ENCODE data around the gene TAT.
"Not testable (repeated sequence)": the region's sequence is repeated elsewhere in the genome, so short reads cannot be mapped to it uniquely, and the experiment has no call there.

The TAT gene

DNA sequence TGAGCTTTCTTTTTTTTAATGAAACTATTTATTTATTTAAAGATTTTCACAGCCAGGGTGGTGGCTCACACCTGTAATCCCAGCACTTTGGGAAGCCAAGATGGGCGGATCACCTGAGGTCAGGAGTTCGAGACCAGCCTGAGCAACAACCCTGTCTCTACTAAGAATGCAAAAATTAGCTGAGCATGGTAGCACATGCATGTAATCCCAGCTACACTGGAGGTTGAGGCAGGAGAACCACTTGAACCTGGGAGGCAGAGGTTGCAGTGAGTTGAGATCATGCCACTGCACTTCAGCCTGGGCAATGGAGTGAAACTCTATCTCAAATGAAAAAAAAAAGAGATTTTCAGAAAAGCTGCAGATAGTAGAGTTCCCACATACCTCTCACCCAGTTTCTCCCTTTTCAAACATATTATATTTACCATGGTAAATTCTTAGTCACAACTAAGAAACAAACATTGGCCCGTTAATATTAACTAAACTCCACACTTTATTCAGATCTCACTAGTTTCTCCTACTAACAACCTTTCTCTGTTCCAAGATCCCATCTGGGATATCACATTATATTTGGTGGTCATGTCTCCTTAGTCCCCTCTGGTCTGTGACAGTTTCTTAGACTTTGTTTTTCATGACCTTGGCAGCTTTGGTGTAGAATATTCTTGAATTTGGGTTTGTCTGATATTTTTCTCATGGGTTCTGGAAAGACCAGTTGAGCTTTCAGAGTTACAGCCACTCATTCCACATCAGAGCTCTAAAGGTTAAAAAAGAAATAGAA is 7.8 kb upstream of the TAT start:
- Histone ChIP-seq H3K9me3 (ENCODE audit: control insufficient read depth, insufficient read depth, low read depth, low read length) (no peaks in the 10 kb centered on the region), H3K36me3 (ENCODE audit: control insufficient read depth, insufficient read depth, low read length) (no peaks in the 10 kb centered on the region), H3K27ac (ENCODE audit: low read depth, low read length) (no peak overlapping the region), H3K4me1 (ENCODE audit: control insufficient read depth, insufficient read depth, low read length) (no peaks in the 10 kb centered on the region), H3K9ac (ENCODE audit: low read length) (no peak overlapping the region), H3K27me3 (ENCODE audit: control insufficient read depth, insufficient read depth, low read length) (0 out of 2 replicates have a peak, but pooled peaks cover 4% of the 10 kb centered on the region), H3K4me3 (ENCODE audit: low read depth, low read length) (no peak overlapping the region)

GRCh38 chr16:71582553-71582848 is 5.6 kb upstream of the TAT start:
- not testable (repeated sequence) for H3K9me3 ChIP-seq (ENCODE audit: control insufficient read depth, insufficient read depth, low read depth, low read length); H3K4me1 ChIP-seq (ENCODE audit: control insufficient read depth, insufficient read depth, low read length); H3K36me3 ChIP-seq (ENCODE audit: control insufficient read depth, insufficient read depth, low read length); H3K27me3 ChIP-seq (ENCODE audit: control insufficient read depth, insufficient read depth, low read length); H3K9ac ChIP-seq (ENCODE audit: low read length); H3K27ac ChIP-seq (ENCODE audit: low read depth, low read length); H3K4me3 ChIP-seq (ENCODE audit: low read depth, low read length)

DNA sequence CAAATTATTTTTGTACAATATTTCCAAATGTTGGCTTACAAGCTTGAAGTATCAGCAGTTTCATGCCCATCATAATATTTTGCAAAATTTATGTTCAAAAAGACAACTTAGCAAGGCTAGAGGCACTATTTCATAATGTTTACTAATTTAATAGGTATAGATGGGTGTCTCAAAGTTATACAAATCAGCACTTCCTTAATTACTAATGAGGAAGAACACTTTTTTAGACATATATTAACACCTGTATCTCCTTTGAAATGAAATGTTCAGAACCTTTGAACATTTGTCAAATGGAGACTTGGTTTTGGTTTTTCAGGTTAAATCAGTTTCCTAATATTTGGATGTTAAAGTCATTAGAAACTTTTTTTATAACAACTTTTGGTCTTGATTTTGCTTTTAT is 2.2 kb downstream of the TAT start:
- H3K4me3 ChIP-seq (ENCODE audit: low read depth, low read length): no peak overlapping the region
- no peaks in the 10 kb centered on the region for H3K36me3 ChIP-seq (ENCODE audit: control insufficient read depth, insufficient read depth, low read length)
- no peak overlapping the region for H3K27ac ChIP-seq (ENCODE audit: low read depth, low read length)
- no peaks in the 10 kb centered on the region for H3K4me1 ChIP-seq (ENCODE audit: control insufficient read depth, insufficient read depth, low read length)
- peaks cover 6% of the 10 kb centered on the region; the same call in 1 of the 2 replicates for H3K27me3 ChIP-seq (ENCODE audit: control insufficient read depth, insufficient read depth, low read length)
- H3K9ac ChIP-seq (ENCODE audit: low read length): no peak overlapping the region
- no peaks in the 10 kb centered on the region for H3K9me3 ChIP-seq (ENCODE audit: control insufficient read depth, insufficient read depth, low read depth, low read length)

GRCh38 chr16:71573387-71574094 is 3.4 kb downstream of the TAT start:
- Histone ChIP-seq H3K4me3 (ENCODE audit: low read depth, low read length) (no peak overlapping the region), H3K9me3 (ENCODE audit: control insufficient read depth, insufficient read depth, low read depth, low read length) (no peaks in the 10 kb centered on the region), H3K4me1 (ENCODE audit: control insufficient read depth, insufficient read depth, low read length) (no peaks in the 10 kb centered on the region), H3K9ac (ENCODE audit: low read length) (no peak overlapping the region), H3K27ac (ENCODE audit: low read depth, low read length) (no peak overlapping the region), H3K27me3 (ENCODE audit: control insufficient read depth, insufficient read depth, low read length) (peaks cover 6% of the 10 kb centered on the region; the same call in 1 of the 2 replicates), H3K36me3 (ENCODE audit: control insufficient read depth, insufficient read depth, low read length) (no peaks in the 10 kb centered on the region)

DNA sequence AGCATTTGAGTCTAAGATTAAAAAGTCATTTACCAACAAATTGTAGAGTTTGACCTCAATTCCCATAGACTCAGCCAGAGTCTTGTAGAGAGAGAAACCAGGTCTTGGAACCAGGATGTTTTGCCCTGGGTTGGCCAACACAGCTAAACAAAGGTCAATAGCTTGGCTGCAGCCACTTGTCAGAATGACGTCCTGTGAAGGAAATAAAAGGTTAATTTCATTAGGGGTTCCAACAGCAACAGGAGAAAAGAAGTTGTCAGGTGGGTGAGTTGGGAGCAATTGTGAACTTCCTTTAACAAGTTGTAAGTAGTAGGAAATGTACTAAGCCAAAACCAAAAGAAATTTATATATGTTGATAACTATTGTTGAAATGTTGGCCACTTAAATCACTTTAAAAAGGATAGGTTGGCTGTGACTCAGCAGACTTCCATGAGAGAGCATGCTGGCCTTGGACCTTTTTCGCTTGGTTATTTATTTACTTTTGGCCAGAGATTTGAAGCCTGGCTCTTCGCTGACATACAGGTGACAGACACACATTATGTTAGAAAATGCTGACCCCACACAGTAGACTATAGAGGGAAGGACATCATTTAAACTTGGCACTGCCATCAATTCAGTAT is 4.3 kb downstream of the TAT start:
- H3K4me1 ChIP-seq (ENCODE audit: control insufficient read depth, insufficient read depth, low read length): no peaks in the 10 kb centered on the region
- H3K27me3 ChIP-seq (ENCODE audit: control insufficient read depth, insufficient read depth, low read length): peaks cover 6% of the 10 kb centered on the region; the same call in 1 of the 2 replicates
- no peak overlapping the region for H3K27ac ChIP-seq (ENCODE audit: low read depth, low read length)
- H3K9me3 ChIP-seq (ENCODE audit: control insufficient read depth, insufficient read depth, low read depth, low read length): no peaks in the 10 kb centered on the region
- H3K36me3 ChIP-seq (ENCODE audit: control insufficient read depth, insufficient read depth, low read length): no peaks in the 10 kb centered on the region
- no peak overlapping the region for H3K9ac ChIP-seq (ENCODE audit: low read length)
- no peak overlapping the region for H3K4me3 ChIP-seq (ENCODE audit: low read depth, low read length)

- no peaks in the 10 kb centered on the region for H3K9me3 ChIP-seq (ENCODE audit: control insufficient read depth, insufficient read depth, low read depth, low read length)
- H3K9ac ChIP-seq (ENCODE audit: low read length): no peak overlapping the region
- no peak overlapping the region for H3K27ac ChIP-seq (ENCODE audit: low read depth, low read length)
- H3K4me3 ChIP-seq (ENCODE audit: low read depth, low read length): no peak overlapping the region
- H3K36me3 ChIP-seq (ENCODE audit: control insufficient read depth, insufficient read depth, low read length): no peaks in the 10 kb centered on the region
- H3K4me1 ChIP-seq (ENCODE audit: control insufficient read depth, insufficient read depth, low read length): no peaks in the 10 kb centered on the region
- H3K27me3 ChIP-seq (ENCODE audit: control insufficient read depth, insufficient read depth, low read length): no peaks in the 10 kb centered on the region
Observed at GRCh38 chr16:71570144-71570543, 6.7 kb downstream of the TAT start.

DNA sequence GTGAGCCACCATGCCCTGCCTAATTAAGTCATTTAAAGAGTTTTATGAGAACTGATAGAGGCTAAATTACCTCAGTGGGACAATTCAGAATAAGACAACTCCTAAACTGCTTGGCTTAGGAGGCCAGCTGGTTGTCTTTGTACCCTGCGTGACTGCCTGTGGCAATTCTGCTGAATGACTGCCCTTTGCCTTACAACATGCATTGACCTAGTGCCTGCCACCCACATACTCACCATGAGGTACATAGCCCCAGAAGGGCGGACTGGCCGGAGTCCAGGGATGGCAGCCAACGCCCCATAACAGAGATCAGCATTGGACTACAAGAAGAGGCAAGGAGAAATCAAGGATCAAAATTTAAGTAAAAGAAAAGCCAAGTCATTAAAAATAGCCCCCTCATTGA is 7.3 kb downstream of the TAT start:
- Histone ChIP-seq H3K9me3 (ENCODE audit: control insufficient read depth, insufficient read depth, low read depth, low read length) (no peaks in the 10 kb centered on the region), H3K9ac (ENCODE audit: low read length) (no peak overlapping the region), H3K36me3 (ENCODE audit: control insufficient read depth, insufficient read depth, low read length) (no peaks in the 10 kb centered on the region), H3K4me1 (ENCODE audit: control insufficient read depth, insufficient read depth, low read length) (no peaks in the 10 kb centered on the region), H3K4me3 (ENCODE audit: low read depth, low read length) (no peak overlapping the region), H3K27ac (ENCODE audit: low read depth, low read length) (no peak overlapping the region), H3K27me3 (ENCODE audit: control insufficient read depth, insufficient read depth, low read length) (no peaks in the 10 kb centered on the region)

DNA sequence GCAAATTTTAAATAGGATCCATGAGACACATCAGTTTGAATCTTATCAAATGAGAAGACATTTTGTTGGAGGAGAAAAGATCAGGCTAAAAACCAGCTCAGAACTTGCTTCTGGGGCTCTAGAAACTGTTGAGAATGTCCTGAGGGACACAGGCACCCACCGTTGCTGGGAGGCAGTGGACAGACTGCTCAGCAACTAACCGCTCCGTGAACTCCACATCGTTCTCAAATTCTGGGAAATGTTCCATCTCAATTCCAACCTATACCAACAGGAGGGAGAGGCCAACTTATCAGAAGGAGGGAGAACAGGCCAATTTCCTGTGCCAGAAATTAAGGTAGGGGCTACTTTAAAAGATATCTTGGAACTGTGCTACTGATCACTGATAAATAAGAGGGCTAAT is 8.3 kb downstream of the TAT start:
- no peaks in the 10 kb centered on the region for H3K4me1 ChIP-seq (ENCODE audit: control insufficient read depth, insufficient read depth, low read length)
- H3K27ac ChIP-seq (ENCODE audit: low read depth, low read length): no peak overlapping the region
- H3K36me3 ChIP-seq (ENCODE audit: control insufficient read depth, insufficient read depth, low read length): no peaks in the 10 kb centered on the region
- no peak overlapping the region for H3K9ac ChIP-seq (ENCODE audit: low read length)
- H3K4me3 ChIP-seq (ENCODE audit: low read depth, low read length): no peak overlapping the region
- no peaks in the 10 kb centered on the region for H3K27me3 ChIP-seq (ENCODE audit: control insufficient read depth, insufficient read depth, low read length)
- no peaks in the 10 kb centered on the region for H3K9me3 ChIP-seq (ENCODE audit: control insufficient read depth, insufficient read depth, low read depth, low read length)

GRCh38 chr16:71567931-71568330 is 9.0 kb downstream of the TAT start:
- no peak overlapping the region for H3K27ac ChIP-seq (ENCODE audit: low read depth, low read length)
- H3K9ac ChIP-seq (ENCODE audit: low read length): no peak overlapping the region
- H3K36me3 ChIP-seq (ENCODE audit: control insufficient read depth, insufficient read depth, low read length): no peaks in the 10 kb centered on the region
- no peaks in the 10 kb centered on the region for H3K9me3 ChIP-seq (ENCODE audit: control insufficient read depth, insufficient read depth, low read depth, low read length)
- H3K4me1 ChIP-seq (ENCODE audit: control insufficient read depth, insufficient read depth, low read length): no peaks in the 10 kb centered on the region
- no peak overlapping the region for H3K4me3 ChIP-seq (ENCODE audit: low read depth, low read length)
- H3K27me3 ChIP-seq (ENCODE audit: control insufficient read depth, insufficient read depth, low read length): no peaks in the 10 kb centered on the region

DNA sequence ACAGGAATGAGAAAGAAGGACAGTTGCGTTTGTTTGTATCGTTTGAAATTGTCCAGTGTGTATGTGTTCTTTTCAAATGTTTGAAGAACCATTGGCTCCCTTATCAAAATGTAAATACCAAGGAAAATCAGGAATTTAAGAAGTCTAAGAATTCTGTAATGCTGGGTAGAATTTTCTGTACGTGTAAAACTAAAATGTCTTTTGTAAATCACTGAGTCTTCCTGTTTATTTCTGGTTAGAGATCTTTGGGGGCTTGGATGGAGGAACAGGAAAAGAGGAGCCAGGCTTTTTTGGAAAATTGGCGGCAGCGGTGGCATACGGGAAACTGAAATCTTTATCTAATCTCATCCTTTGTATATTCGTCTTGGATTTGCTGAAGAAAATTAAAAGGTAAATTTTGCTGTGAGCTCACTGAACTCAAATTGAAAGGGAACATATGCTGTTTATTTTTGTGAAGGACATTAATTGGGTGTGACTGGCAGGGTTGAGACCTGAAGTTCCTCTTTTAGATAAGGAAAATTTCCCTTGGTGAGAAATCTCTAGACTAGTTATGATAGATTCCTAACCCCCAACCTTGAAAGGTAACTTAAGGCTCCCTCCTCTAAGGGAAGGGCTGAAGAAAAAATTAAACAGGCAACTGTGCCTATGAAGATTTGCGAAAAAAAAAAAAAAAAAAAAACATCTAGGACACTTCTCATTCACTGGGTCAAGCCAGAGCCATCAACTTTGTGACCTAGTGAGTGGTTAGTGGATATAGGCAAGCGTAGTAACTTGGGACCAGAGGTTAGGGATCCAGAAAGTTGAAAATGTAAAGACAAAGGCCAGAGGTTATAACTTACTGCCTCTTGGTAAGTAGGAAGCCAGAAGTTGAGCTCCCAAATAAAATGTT is 10.8 kb downstream of the TAT start:
- Histone ChIP-seq H3K9me3 (ENCODE audit: control insufficient read depth, insufficient read depth, low read depth, low read length) (peaks cover 11% of the 10 kb centered on the region), H3K36me3 (ENCODE audit: control insufficient read depth, insufficient read depth, low read length) (no peaks in the 10 kb centered on the region), H3K9ac (ENCODE audit: low read length) (no peak overlapping the region), H3K27ac (ENCODE audit: low read depth, low read length) (no peak overlapping the region), H3K4me1 (ENCODE audit: control insufficient read depth, insufficient read depth, low read length) (no peaks in the 10 kb centered on the region), H3K4me3 (ENCODE audit: low read depth, low read length) (peak overlapping the region; percentile 60), H3K27me3 (ENCODE audit: control insufficient read depth, insufficient read depth, low read length) (no peaks in the 10 kb centered on the region)

Data from HUES6 (cell line).